ENCODE measurements around the gene SEPHS1.

GRCh38 chr10:13351340-13351915 lies 3.3 kb upstream of the SEPHS1 start:
- TF ChIP-seq CTCF (conservative IDR thresholded peaks at IDR 0.05; ENCODE audit: low read depth, low read length) (no peak), EZH2 (IDR thresholded peaks at IDR 0.05; ENCODE audit: borderline replicate concordance, low read depth, low read length, poor library complexity, severe bottlenecking) (no peak)
